Activated CD8-positive, alpha-beta memory T cell treated with anti-CD3 and anti-CD28 coated beads for 36 hours (primary cell): Measurements from ENCODE around the gene NBAS. TPM values are rescaled to one million over a fixed set of nuclear protein-coding genes. Genes with fewer than 3 reads are reported as not detected.

ENCODE experiments used
- CTCF ChIA-PET: fragments of 350-600 bp; sonication (Branson Sonifier 250); formaldehyde crosslinking; loops from one replicate; lab custom pipeline; 2021; ENCODE audit warnings: antibody characterized with exemption; lab: Charles Lee
- POLR2A ChIA-PET: fragments of 350-600 bp; sonication (Branson Sonifier 250); formaldehyde crosslinking; loops from one replicate; lab custom pipeline; 2021; ENCODE audit warnings: antibody characterized with exemption; lab: Charles Lee
- total RNA-seq, 2 experiments: library from RNA; stranded (reverse); gene quantifications; one replicate each; pipeline ENCODE4 v1.2.3, GENCODE V29; 2021

Gene NBAS
- total RNA-seq, 2 experiments from 2014 or later, result 34.7 to 37.1 TPM

- POLR2A ChIA-PET, result no interaction called here
- CTCF ChIA-PET, result interaction anchor here (2.1 kb wide), 1 partner anchor 32 kb away, joined by 4 read pairs; the partner anchor contains the start of gene NBAS
These were observed 32.2 kb upstream of the NBAS start for GRCh38 chr2:15593327-15593705.

DNA sequence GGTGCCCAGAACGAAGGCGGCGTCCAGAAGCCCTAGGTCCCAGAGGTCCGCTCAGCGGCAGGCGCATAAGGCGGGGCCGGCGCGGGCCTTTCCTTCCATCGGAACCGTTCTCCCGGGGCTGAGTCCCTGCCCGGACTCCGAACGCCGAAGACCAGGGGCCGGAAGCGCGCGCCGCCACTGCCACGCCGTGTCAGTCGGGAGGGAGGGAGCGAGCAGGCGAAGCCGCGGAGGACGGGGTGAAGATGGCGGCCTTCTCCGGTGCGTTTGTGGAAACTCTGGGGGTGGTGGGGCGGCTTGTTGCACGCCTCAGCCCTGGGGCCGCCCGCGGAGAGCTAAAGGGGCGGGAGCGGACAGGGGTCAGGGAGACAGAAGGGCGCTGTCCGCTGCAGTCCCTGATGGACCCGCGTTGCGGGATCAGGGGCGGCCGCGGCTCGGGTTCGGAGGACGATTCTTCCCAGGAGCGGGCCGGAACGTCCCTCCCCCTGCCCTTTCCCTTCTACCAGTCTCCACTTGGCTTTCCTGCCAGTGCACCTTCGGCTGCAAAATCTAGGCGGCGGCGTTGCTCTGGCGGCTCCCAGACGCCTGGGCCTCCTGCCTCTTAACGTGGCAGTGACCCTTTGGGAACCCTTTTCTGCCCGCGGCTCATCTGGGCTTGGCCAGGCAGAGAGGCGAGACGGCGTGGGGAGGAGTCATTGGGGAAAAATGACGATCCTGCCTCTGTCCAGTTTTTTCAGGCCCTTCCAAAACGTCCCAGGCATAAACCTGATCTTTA lies 30.7 kb upstream of the NBAS start, which contains the start of gene DDX1:
Gene DDX1, plus strand, starts transcription at position 177 of the 772 bp plus-strand sequence. Its CDS starts 66 bp downstream, at position 243.
- POLR2A ChIA-PET, result interaction anchor here (1.0 to 1.5 kb wide), 2 partner anchors 15 to 30 kb away, joined by 3 to 7 read pairs; partner anchors contain the start of gene NBAS

GRCh38 chr2:15591373-15591691 lies 30.2 kb upstream of the NBAS start:
- POLR2A ChIA-PET, result interaction anchor here (1.5 kb wide), 1 partner anchor 30 kb away, joined by 7 read pairs; the partner anchor contains the start of gene NBAS
- CTCF ChIA-PET, result no interaction called here

More for the DNA sequence above, 30.7 kb upstream of the NBAS start, which contains the start of gene DDX1:
- CTCF ChIA-PET, result interaction anchor here (2.1 kb wide), 1 partner anchor 30 kb away, joined by 4 read pairs; the partner anchor contains the start of gene NBAS

DNA sequence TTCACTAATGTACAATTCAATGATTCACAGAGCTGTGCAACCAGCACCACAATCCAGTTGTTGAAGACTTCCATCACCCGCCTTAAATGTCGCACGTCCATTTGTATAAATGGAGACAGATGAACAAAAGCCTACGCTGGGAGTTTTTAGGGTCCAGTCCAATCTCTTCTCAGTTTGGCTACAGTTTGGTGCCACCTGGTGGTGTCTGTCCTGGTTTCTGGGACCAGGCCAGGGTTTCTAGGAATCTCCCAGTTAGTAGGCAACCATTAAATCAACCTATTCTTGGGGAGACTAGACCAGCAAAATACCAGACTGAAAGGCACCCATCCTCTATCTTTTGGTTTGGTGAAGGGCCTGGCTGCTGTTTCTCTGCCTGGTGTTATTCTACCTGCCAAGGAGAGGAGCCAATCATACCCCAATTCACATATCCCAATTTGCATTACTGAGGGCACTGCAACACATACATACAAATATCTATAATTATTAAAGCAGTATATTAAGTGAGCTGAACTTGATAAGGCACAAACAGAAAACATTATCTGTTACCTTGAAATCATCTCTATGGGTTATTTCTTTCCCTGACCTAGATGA lies 27.3 kb upstream of the NBAS start:
- CTCF ChIA-PET, result no interaction called here
- POLR2A ChIA-PET, result no interaction called here

DNA sequence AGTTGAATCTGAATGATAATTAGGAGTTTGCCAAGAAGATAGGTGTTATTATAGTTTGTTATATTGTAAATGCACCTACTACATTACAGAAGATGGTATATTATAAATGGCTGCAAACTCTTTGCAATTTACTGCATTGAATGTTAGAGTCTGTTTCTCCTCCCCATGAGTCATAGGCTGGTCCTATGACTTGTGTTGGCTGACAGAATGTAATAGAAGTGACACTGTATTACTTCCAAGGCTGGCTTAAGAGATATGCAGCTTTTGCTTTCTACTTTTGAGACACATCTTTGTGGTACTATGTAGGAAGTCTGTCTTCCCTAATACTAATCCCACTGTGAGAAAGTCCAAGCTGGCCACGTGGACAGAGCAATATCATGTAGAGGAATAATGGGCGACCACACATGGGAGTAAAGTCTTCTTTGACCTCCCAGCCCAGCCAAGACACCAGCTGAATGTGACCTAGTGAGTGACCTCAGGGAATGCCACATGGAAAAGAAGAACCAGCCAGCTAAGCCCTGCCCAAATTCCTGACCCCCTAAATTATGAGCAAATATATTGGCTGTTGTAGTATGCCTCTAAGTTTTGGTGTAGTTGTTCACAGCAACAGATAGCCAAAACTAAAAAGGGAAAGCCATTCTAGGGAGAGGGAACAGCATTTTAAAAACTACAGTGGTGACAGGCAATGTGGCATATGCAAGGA lies 23.8 kb upstream of the NBAS start:
- CTCF ChIA-PET, result no interaction called here

GRCh38 chr2:15584316-15584715 lies 23.2 kb upstream of the NBAS start:
- POLR2A ChIA-PET, result no interaction called here
- CTCF ChIA-PET, result no interaction called here

More for the DNA sequence above, 23.8 kb upstream of the NBAS start:
- POLR2A ChIA-PET, result no interaction called here

GRCh38 chr2:15583826-15584225 lies 22.7 kb upstream of the NBAS start:
- CTCF ChIA-PET, result no interaction called here
- POLR2A ChIA-PET, result no interaction called here

- ChIA-PET POLR2A (no interaction called here), CTCF (no interaction called here)
These were observed 21.7 kb upstream of the NBAS start for GRCh38 chr2:15582710-15583357.

GRCh38 chr2:15580451-15580850 lies 19.3 kb upstream of the NBAS start:
- ChIA-PET CTCF (no interaction called here), POLR2A (no interaction called here)

DNA sequence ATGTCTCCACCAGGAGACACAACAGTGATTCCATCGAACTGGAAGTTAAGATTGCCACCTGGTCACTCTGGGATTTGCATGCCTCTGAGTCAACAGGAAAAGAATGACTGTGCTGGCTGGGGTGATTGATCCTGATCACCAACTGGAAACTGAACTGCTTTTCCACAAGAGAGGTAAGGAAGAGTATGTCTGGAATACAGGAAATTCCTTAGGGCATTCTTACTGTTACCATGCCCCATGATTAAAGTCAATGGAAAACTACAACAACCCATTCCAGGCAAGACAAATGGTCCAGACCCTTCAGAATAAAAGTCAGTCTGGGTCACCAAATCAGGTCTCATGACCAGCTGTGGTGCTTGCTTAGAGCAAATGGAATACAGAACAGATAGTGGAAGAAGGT lies 18.5 kb upstream of the NBAS start:
- POLR2A ChIA-PET, result no interaction called here
- CTCF ChIA-PET, result no interaction called here

DNA sequence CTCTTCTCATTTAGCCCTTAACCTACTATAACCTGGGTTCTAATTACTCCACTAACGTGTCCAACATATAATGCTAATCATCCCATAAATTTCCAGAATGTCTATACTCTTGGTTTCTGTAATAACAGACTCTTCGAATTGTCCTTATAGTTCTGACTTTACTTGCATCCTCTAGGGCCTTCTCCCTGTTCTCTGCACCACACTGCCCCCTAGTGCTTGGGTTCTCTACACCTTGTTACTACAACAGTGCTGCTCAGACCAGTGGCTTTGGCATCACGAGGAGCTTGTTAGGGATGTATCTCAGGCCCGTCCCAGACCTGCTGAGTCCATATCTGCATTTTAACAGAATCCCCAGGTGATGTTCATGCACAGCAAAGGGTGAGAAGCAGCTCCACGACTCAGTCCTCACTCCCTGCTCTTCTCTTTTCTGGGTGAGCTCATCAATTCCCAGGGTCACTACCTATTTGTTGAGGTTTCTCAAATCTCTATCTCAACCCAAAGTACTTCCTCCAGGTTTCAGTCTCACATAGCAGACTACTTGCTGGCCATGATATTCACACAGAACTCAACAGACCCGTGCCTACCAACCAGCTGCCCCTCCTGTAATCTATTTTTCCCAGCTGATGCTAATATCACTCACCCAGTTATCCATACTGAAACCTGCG lies 16.1 kb upstream of the NBAS start:
- ChIA-PET CTCF (interaction anchor here (0.6 to 2.2 kb wide), 11 partner anchors 10 to 495 kb away, joined by 3 to 13 read pairs (median 4); partner anchors contain the start of gene NBAS), POLR2A (interaction anchor here (0.8 kb wide), 2 partner anchors 15 to 16 kb away, joined by 3 read pairs; partner anchors contain the start of gene NBAS)

DNA sequence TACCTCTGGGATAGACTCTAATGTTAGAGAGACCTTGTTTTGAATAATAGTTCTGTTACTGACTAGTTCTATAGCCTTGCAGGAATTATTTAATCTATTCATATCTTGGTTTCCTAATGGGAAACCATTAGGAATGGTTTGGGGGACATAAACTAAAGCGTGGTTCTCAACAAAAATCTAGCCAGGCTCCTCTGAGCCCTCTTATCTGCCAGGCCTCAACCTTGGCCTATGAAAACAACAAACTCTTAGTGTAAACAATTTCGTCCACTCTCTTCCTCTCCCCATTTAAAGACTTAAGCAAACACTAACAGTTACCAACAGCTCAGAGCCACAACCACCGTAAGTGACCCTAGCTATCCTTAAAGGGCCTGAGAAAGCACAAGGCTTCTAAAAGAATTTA lies 10.6 kb upstream of the NBAS start:
- ChIA-PET POLR2A (no interaction called here), CTCF (no interaction called here)

- CTCF ChIA-PET, result interaction anchor here (1.5 kb wide), 1 partner anchor 24 kb away, joined by 4 read pairs; no protein-coding TSS in a partner anchor
These were observed 9.0 kb upstream of the NBAS start for GRCh38 chr2:15570104-15570503.

DNA sequence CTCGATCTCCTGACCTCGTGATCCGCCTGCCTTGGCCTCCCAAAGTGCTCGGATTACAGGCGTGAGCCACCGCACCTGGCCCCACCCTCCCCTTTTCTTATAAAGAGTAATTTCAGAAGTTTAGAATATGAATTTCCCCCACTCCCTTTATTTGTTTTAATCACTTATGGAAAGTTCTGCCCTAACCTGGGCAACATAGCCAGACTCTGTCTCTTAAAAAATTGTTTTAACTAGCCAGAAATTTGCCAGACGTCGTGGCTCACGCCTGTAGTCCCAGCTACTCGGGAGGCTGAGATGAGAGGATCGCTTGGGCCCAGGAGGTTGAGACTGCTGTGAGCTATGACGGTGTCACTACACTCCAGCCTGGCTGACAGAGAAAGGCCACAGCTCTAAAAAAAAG lies 7.7 kb upstream of the NBAS start:
- CTCF ChIA-PET, result interaction anchor here (1.5 kb wide), 1 partner anchor 23 kb away, joined by 4 read pairs; no protein-coding TSS in a partner anchor
- POLR2A ChIA-PET, result no interaction called here

More at GRCh38 chr2:15570104-15570503, 9.0 kb upstream of the NBAS start:
- POLR2A ChIA-PET, result no interaction called here

GRCh38 chr2:15566912-15567311 lies 5.8 kb upstream of the NBAS start:
- ChIA-PET CTCF (interaction anchor here (1.1 kb wide), 1 partner anchor 10 kb away, joined by 4 read pairs; no protein-coding TSS in a partner anchor), POLR2A (no interaction called here)

DNA sequence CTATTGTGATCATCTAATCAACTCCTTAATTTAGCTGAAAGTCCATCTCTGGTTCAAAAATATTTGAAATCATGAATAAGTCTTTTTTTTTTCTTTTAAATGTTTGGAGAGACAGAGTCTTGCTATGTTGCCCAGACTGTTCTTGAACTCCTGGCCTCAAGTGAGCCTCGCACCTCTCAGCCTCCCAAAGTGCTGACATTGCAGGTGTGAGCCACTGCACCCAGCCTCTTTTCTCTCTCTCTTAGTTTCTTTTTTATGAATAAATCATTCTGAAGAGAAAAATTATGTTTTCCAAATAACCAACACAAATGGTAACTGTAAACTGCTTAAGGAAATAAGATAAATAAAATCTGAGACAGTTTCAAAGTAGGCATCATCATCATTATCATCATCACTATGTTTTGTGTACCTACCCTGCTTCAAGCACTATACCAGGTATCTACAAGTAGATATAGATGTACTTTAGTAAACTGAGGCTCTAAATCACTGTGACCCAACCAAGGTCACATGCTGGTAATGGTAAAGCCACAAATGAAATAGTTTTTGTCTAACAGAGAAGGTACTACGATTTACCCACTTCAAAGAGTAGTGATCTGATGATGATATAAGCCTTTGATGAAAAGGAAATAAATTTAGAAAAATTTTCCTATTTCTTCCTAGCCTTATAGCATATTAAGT lies 5.0 kb upstream of the NBAS start:
- ChIA-PET CTCF (interaction anchor here (1.3 kb wide), 1 partner anchor 11 kb away, joined by 5 read pairs; no protein-coding TSS in a partner anchor), POLR2A (no interaction called here)

GRCh38 chr2:15565392-15565791 lies 4.3 kb upstream of the NBAS start:
- ChIA-PET CTCF (interaction anchor here (1.3 kb wide), 1 partner anchor 12 kb away, joined by 5 read pairs; no protein-coding TSS in a partner anchor), POLR2A (no interaction called here)
